Liver (tissue), 9 donors: Measurements from ENCODE around the gene MBD4. TPM values are rescaled to one million over a fixed set of nuclear protein-coding genes. Genes with fewer than 3 reads are reported as not detected.

Experiments
- DNase-seq: peaks from one replicate; pipeline ENCODE4 v3.0.0-alpha.2; 2017; ENCODE audit warnings: low spot score
- H3K27ac ChIP-seq, 2 donors: one replicate each; pipeline ENCODE4 v1.7.0; 2013; ENCODE audit warnings: inconsistent platforms in 2 of 2, low read length in 2 of 2, control low read depth in 1 of 2, low read depth in 1 of 2, mild to moderate bottlenecking in 1 of 2
- H3K27me3 ChIP-seq, 4 donors: one replicate each; pipeline versions ENCODE4 v1.6.1 to v1.7.0; 2013; ENCODE audit warnings: low read length in 3 of 4, inconsistent platforms in 1 of 4, mild to moderate bottlenecking in 1 of 4, moderate library complexity in 1 of 4; ENCODE audit not compliant: control insufficient read depth in 4 of 4, insufficient read depth in 4 of 4
- H3K36me3 ChIP-seq, 4 donors: one replicate each; pipeline versions ENCODE4 v1.6.1 to v1.7.0; 2013; ENCODE audit warnings: low read length in 3 of 4, mild to moderate bottlenecking in 3 of 4, low read depth in 1 of 4, moderate library complexity in 1 of 4; ENCODE audit not compliant: control insufficient read depth in 4 of 4, insufficient read depth in 3 of 4
- H3K4me1 ChIP-seq, 4 donors: one replicate each; pipeline versions ENCODE4 v1.6.1 to v1.7.0; 2013; ENCODE audit warnings: low read length in 3 of 4, mild to moderate bottlenecking in 3 of 4, moderate library complexity in 1 of 4; ENCODE audit not compliant: control insufficient read depth in 4 of 4, insufficient read depth in 4 of 4
- H3K4me3 ChIP-seq, 3 donors: one replicate each; pipeline versions ENCODE4 v1.6.1 to v1.7.0; 2013; ENCODE audit warnings: low read length in 3 of 3, control low read depth in 1 of 3, low read depth in 1 of 3, mild to moderate bottlenecking in 1 of 3
- H3K9ac ChIP-seq, 2 donors: one replicate each; pipeline ENCODE4 v1.7.0; 2013; ENCODE audit warnings: low read length in 2 of 2, mild to moderate bottlenecking in 2 of 2, moderate library complexity in 2 of 2, control low read depth in 1 of 2, low read depth in 1 of 2
- H3K9me3 ChIP-seq, 4 donors: one replicate each; pipeline versions ENCODE4 v1.6.1 to v1.7.0; 2013; ENCODE audit warnings: low read length in 3 of 4; ENCODE audit not compliant: control insufficient read depth in 4 of 4
- ATF3 ChIP-seq: IDR thresholded peaks from 2 replicates; pipeline ENCODE4 v1.6.1; 2016; ENCODE audit warnings: antibody characterized with exemption
- CTCF ChIP-seq: fragments of 150-350 bp; IDR thresholded peaks from 2 replicates; pipeline ENCODE4 v1.5.1; 2017; ENCODE audit warnings: improper control_type of control experiment, low read depth, low read length; ENCODE audit not compliant: missing input control
- EGR1 ChIP-seq, 2 donors: IDR thresholded peaks; 2 replicates each; pipeline ENCODE4 v1.6.1; 2016 to 2018; ENCODE audit warnings: antibody characterized with exemption in 2 of 2, low read depth in 2 of 2
- FOXA1 ChIP-seq: IDR thresholded peaks from 2 replicates; pipeline ENCODE4 v1.6.1; 2016; ENCODE audit warnings: antibody characterized with exemption
- FOXA2 ChIP-seq: IDR thresholded peaks from 2 replicates; pipeline ENCODE4 v1.6.1; 2016; ENCODE audit warnings: antibody characterized with exemption
- GABPA ChIP-seq, 2 donors: IDR thresholded peaks in 1 of 2; conservative IDR thresholded peaks in 1 of 2; 2 replicates each; pipeline ENCODE4 v1.6.1; 2016; ENCODE audit warnings: antibody characterized with exemption in 2 of 2, mild to moderate bottlenecking in 1 of 2, moderate library complexity in 1 of 2
- HNF4A ChIP-seq, 2 donors: conservative IDR thresholded peaks; 2 replicates each; pipeline ENCODE4 v1.6.1; 2016; ENCODE audit warnings: antibody characterized with exemption in 2 of 2, mild to moderate bottlenecking in 2 of 2
- HNF4G ChIP-seq: IDR thresholded peaks from 2 replicates; pipeline ENCODE4 v1.6.1; 2016; ENCODE audit warnings: antibody characterized with exemption
- JUND ChIP-seq, 2 donors: IDR thresholded peaks; 2 replicates each; pipeline ENCODE4 v1.6.1; 2016; ENCODE audit warnings: antibody characterized with exemption in 2 of 2
- MAX ChIP-seq: IDR thresholded peaks from 2 replicates; pipeline ENCODE4 v1.6.1; 2016; ENCODE audit warnings: antibody characterized with exemption
- NR2F2 ChIP-seq: IDR thresholded peaks from 2 replicates; pipeline ENCODE4 v1.6.1; 2016; ENCODE audit warnings: antibody characterized with exemption
- RAD21 ChIP-seq, 2 donors: IDR thresholded peaks; 2 replicates each; pipeline ENCODE4 v1.6.1; 2016; ENCODE audit warnings: antibody characterized with exemption in 2 of 2, mild to moderate bottlenecking in 2 of 2
- REST ChIP-seq: IDR thresholded peaks from 2 replicates; pipeline ENCODE4 v1.6.1; 2016; ENCODE audit warnings: antibody characterized with exemption, mild to moderate bottlenecking
- RXRA ChIP-seq, 2 donors: IDR thresholded peaks; 2 replicates each; pipeline ENCODE4 v1.6.1; 2017 to 2018; ENCODE audit warnings: antibody characterized with exemption in 2 of 2, mild to moderate bottlenecking in 1 of 2
- SP1 ChIP-seq: IDR thresholded peaks from 2 replicates; pipeline ENCODE4 v1.6.1; 2018; ENCODE audit warnings: antibody characterized with exemption, mild to moderate bottlenecking
- TAF1 ChIP-seq: conservative IDR thresholded peaks from 2 replicates; pipeline ENCODE4 v1.6.1; 2016; ENCODE audit warnings: antibody characterized with exemption, mild to moderate bottlenecking
- YY1 ChIP-seq: IDR thresholded peaks from 2 replicates; pipeline ENCODE4 v1.6.1; 2016; ENCODE audit warnings: antibody characterized with exemption, mild to moderate bottlenecking
- ZBTB33 ChIP-seq: IDR thresholded peaks from 2 replicates; pipeline ENCODE4 v1.6.1; 2016; ENCODE audit warnings: antibody characterized with exemption
- WGBS: extraction: QIAGEN DNeasy Blood & Tissue Kit; methylation state at CpG from one replicate; pipeline ENCODE4 v1.1.7; 2013; 5-methylcytosine and 5-hydroxymethylcytosine counted together
- polyA plus RNA-seq, 2 donors: library from polyadenylated mRNA; stranded (reverse) in 1 of 2; unstranded in 1 of 2; fragments of 200-250 nt in 1 of 2; fragments of >200 nt in 1 of 2; fragmentation: Nextera tagmentation in 1 of 2; extraction: Ambion mirVana in 1 of 2; gene quantifications; one replicate each; pipeline versions ENCODE4 v1.2.1 to v1.2.3, GENCODE V29; 2013 to 2015
- total RNA-seq, 2 donors: library from RNA; depleted of rRNA; stranded (reverse); fragments of >200 nt; gene quantifications; one replicate each; pipeline ENCODE4 v1.2.3, GENCODE V29; 2014
- donor health status: healthy.
- donor health status: healthy.
- donor health status: healthy.
- donor health status: healthy.
- donor health status: healthy.

MBD4 gene
- total and polyA plus RNA-seq, 4 donors: 16.9 to 24.8 (median 17.2) TPM

GRCh38 chr3:129434140-129434539, 5.6 kb downstream of the MBD4 start (continued):
- TF ChIP-seq ZBTB33 (no peak), CTCF (no peak), RAD21 (IDR thresholded peaks at IDR 0.05) (no peak), YY1 (no peak), JUND (IDR thresholded peaks at IDR 0.05) (no peak), FOXA1 (no peak), RXRA (IDR thresholded peaks at IDR 0.05) (no peak)

- Histone ChIP-seq H3K36me3 (peaks cover 5 to 31% (median 25%) of the 10 kb centered on the region in 4 donors), H3K4me1 (peaks cover 2 to 52% (median 36%) of the 10 kb centered on the region in 4 donors), H3K9me3 (no peaks in the 10 kb centered on the region), H3K4me3 (no peak overlapping the region), H3K27ac (peak overlapping the region; percentile 52 to 64), H3K27me3 (no peaks in the 10 kb centered on the region), H3K9ac (peak overlapping the region; percentile 17 to 73)
- 42% methylated on average over 5 of the region's 5 CpGs for WGBS
- peak; percentile 92 for TF ChIP-seq NR2F2
- TF ChIP-seq RXRA (IDR thresholded peaks at IDR 0.05): peak; percentile 100
- TF ChIP-seq HNF4A (conservative IDR thresholded peaks at IDR 0.05): peak; percentile 99
- TF ChIP-seq ZBTB33: peak; percentile 50
- TF ChIP-seq SP1: peak; percentile 97
- no peak for TF ChIP-seq GABPA (IDR thresholded peaks at IDR 0.05 in 1 of 2, conservative IDR thresholded peaks at IDR 0.05 in 1 of 2)
- TF ChIP-seq YY1: peak; percentile 47
- peak; percentile 82 for TF ChIP-seq ATF3
- TF ChIP-seq HNF4G: peak; percentile 91
- peak in 1 of 2 donors; percentile 48 for TF ChIP-seq RAD21 (IDR thresholded peaks at IDR 0.05)
- peak; percentile 30 to 44 for TF ChIP-seq EGR1 (IDR thresholded peaks at IDR 0.05; ENCODE audit: low read depth in 2 of 2)
- peak; percentile 67 for TF ChIP-seq MAX
- TF ChIP-seq FOXA2: peak; percentile 48
- peak; percentile 53 for TF ChIP-seq FOXA1
- TF ChIP-seq REST: peak; percentile 83
- peak; percentile 82 to 91 for TF ChIP-seq JUND (IDR thresholded peaks at IDR 0.05)
- TF ChIP-seq CTCF: no peak
- no peak for TF ChIP-seq TAF1
- no peak for DNase-seq
Measured at GRCh38 chr3:129433565-129433964, 6.2 kb downstream of the MBD4 start.
